ENCODE measurements around the gene RADIL.
"Not testable (repeated sequence)": the region's sequence is repeated elsewhere in the genome, so short reads cannot be mapped to it uniquely, and the experiment has no call there.

The RADIL gene

DNA sequence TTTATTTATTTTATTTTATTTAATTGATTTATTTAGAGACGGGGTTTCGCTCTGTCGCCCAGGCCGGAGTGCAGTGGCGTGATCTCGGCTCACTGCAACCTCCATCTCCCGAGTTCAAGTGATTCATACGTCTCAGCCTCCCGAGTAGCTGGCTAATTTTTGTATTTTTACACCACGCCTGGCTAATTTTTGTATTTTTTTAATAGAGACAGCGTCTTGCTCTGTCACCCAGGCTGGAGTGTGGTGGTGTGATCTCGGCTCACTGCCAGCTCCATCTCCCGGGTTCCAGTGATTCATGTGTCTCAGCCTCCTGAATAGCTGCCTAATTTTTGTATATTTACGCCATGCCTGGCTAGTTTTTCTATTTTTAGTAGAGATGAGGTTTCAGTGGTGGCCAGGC is 73.8 kb downstream of the RADIL start:
- no peak for DNase-seq (ENCODE audit: low read depth in 2 of 3, low spot score in 2 of 3)

DNA sequence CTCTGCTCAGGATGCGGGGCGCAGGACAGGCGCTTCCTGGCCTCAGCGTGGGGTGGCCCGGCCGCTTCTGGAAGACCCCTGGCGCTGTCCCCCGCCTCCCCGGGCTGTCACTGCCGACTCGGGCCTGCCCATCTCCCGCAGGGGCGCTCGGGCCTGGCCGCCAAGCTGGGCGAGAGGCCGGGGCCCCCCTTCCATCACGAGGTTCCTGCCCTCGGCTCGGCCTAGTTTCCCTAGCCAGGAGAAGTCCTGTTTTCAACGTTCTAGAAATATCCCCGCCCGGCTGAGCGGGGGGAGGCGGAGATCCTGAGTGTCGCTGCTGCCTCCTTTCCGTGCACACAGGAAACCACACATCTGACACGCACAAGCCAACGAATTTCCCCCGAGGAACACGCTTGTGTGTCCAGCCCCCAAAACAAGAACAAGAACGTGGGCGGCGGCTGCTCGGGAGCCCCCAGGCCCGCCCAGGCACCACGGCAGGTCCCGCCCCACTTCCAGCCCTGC is 74.4 kb downstream of the RADIL start:
- DNase-seq (ENCODE audit: low read depth in 2 of 3, low spot score in 2 of 3) = no peak

DNA sequence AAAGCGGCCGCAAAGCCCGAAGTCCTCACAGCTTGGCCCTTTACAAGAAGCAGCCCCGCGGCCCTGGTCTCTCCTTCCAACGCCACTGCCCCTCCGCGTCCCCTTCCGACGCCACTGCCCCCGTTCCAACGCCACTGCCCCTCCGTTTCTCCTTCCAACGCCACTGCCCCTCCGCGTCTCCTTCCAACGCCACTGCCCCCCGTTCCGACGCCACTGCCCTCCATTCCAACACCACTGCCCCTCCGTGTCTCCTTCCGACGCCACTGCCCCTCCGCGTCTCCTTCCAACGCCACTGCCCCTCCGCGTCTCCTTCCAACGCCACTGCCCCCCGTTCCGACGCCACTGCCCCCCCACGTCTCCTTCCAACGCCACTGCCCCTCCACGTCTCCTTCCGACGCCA is 75.0 kb downstream of the RADIL start:
- no peak for DNase-seq (ENCODE audit: low read depth in 2 of 3, low spot score in 2 of 3)

DNA sequence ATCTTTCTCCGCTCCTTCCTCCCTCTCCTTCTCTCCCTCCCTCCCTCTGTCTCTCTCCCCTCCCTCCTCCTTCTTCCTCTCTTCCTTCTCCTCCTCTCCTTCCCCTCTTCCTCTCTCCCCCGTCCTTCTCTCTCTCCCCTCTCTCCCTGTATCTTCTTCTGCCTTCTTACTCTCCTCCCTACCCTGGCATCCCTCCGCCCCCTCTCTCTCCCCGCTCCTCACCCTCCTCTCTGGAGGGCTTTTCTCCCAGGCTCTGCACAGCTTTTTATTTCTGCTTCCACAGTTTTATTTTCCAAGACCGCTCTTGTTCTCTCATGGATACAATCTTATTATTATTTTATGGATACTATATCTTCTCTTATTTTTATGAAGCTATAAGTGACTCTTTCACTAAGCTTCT is 75.5 kb downstream of the RADIL start:
- DNase-seq (ENCODE audit: low read depth in 2 of 3, low spot score in 2 of 3) = no peak

DNA sequence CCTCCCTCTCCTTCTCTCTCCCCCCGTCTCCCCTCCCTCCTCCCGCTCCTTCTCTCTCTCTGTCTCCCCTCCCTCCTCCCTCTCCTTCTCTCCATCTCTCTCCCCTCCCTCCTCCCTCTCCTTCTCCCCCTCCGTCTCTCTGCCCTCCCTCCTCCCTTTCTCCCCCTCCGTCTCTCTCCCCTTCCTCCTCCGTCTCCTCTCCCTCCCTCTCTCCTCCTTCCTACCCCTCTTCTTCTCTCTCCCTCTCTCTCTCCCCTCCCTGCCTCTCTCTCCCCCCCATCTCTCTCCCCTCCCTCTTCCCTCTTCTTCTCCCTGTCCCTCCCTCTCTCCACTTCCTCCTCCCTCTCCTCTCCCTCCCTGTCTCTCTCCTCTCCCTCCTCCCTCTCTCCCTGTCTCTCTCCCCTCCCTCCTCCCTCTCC is 75.9 kb downstream of the RADIL start:
- DNase-seq (ENCODE audit: low read depth in 2 of 3, low spot score in 2 of 3) = no peak

DNA sequence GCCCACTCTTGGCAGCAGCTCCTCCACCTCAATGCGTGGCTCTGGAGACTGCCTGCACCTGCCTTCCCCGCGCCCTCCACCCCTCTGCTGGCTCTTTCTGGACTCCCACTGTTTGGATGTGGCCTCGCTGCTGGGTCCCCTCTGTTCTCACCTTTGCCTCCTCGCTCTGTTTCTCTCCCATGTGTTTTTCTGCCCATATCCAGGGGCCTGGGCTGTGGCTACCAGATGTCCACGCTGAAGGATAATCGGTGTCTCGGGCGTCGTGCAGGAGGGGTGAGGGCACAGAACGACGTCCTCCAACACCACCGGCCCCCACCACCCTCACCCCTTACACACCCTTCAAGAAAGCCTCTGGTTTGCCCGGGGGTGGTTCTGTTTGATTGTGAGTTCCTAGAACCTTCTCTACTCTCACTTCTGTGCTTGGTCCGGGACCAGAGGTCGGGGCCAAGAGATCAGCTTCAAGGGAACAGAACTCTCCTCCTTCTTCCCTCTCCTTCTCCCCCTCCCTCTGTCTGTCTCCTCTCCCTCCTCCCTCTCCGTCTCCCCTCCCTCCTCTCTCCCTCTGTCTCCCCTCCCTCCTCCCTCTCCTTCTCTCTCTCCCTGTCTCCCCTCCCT is 76.4 kb downstream of the RADIL start:
- no peak for DNase-seq (ENCODE audit: low read depth in 2 of 3, low spot score in 2 of 3)

DNA sequence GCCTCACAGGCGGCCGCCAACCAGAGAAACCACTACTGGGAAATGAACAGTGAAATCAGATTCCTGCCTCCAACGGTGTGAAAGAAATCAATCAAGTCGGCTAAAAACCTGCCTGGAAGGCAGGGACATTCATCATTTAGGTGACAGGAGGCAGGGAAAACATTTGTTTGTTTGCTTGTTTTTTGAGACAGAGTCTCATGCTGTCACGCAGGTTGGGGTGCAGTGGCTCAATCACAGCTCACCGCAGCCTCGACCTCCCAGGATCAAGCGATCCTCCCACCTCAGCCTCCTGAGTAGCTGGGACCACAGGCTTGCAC is 77.6 kb downstream of the RADIL start:
- DNase-seq (ENCODE audit: low read depth in 2 of 3, low spot score in 2 of 3) = no peak

DNA sequence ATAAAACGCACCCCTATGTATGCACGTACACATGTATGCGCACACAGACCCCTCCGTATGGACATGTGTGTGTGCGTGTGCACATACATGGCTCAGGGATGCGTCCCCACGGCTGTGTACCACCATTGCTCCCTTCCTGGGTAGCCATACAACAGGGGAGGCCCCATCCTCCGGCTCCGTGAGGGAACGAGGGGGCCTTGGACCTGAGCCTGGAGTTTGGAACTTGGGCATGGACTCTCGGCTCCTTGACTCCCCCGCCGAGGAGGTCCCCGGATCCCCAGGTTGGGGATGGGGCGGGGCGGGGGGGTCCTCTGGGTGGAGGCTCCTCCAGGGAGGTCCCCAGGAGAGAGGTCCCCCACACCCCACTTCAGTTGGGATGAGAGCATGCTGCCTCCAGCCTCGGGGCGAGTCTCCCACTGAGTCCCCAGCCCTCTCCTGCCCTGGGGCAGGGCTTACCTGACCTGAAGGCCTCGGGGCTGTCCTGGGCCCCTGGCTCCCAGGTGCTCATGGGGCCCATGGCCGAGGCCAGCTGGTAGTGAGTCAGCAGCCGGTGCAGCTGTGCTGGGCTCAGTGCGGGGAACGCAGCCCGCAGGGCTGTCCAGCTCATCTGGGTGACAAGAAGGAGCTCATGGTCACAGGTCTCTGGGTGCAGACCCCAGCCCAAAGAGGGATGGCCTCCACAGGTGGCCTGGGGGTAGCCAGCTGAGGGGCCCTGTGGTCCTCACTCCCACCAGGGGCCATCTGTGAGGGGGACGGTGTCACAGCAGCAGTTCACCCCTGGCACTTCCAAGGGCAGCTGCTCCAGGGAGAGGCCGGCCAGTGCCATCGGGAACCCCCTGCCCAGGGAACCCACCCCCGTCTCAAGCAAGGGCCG is 78.2 kb downstream of the RADIL start:
- DNase-seq (ENCODE audit: low read depth in 2 of 3, low spot score in 2 of 3) = no peak

DNA sequence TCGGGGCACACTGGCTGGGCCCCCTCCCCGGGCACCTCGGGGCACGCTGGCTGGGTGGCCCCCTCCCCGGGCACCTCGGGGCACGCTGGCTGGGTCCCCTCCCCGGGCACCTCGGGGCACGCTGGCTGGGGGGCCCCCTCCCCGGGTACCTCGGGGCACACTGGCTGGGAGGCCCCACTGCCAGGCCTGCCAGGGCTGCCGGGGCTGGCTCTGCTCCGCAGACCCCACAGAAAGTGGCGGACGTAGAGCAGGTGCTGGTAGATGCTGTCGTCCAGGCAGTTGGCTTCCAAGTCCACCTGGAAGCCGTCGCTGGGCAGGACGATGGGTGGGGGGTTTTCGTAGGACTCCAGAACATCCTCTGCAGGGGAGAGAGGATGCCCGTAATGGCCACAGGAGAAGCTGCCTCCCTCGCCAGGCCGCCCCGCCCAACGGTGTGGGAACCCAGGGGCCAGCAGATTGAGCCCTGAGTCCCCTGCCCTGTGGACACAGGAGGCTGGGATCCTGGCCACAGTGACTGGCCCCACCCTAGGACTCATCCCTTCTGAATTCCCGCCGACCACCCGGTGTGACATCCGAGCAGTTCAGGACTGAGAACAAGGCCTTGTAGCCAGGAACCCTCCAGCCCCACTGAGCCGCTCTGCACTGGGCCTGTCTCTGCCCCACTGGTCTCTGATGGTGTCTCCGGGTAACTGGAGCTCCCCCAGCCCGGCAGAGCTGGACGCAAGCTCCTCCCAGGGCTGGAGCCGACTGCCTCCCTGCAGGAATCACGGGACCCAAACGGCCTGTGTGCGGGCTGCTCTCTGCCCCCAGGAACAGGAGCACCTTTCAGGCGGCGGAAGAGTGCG is 79.9 kb downstream of the RADIL start:
- DNase-seq (ENCODE audit: low read depth in 2 of 3, low spot score in 2 of 3) = no peak

DNA sequence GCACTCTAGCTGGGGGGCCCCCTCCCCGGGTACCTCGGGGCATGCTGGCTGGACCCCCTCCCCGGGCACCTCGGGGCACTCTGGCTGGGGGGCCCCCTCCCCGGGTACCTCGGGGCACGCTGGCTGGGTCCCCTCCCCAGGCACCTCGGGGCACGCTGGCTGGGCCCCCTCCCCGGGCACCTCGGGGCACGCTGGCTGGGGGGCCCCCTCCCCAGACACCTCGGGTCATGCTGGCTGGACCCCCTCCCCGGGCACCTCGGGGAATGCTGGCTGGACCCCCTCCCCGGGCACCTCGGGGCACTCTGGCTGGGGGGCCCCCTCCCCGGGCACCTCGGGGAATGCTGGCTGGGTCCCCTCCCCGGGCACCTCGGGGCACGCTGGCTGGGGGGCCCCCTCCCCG is 80.9 kb downstream of the RADIL start:
- DNase-seq (ENCODE audit: low read depth in 2 of 3, low spot score in 2 of 3) = not testable (repeated sequence)

DNA sequence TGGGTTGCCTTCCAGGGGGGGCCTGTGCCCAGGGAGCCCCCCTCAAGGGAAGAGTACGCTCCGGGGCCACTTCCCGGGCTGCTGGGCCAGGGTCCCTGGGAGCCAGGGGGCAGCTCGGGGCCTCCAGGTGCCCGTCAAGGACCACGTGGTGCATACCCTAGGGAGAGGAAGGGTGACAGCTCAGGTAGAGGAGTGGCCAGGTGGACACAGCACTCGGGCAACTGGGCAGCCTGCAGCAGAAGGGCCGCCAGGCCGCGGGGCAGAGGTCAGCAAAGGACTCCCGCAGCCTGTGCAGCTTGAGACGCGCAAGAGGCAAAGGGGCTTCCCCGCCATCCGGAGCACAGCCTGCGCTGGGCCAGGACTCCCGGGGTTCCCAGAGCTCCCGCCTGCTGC is 81.7 kb downstream of the RADIL start:
- no peak for DNase-seq (ENCODE audit: low read depth in 2 of 3, low spot score in 2 of 3)

DNA sequence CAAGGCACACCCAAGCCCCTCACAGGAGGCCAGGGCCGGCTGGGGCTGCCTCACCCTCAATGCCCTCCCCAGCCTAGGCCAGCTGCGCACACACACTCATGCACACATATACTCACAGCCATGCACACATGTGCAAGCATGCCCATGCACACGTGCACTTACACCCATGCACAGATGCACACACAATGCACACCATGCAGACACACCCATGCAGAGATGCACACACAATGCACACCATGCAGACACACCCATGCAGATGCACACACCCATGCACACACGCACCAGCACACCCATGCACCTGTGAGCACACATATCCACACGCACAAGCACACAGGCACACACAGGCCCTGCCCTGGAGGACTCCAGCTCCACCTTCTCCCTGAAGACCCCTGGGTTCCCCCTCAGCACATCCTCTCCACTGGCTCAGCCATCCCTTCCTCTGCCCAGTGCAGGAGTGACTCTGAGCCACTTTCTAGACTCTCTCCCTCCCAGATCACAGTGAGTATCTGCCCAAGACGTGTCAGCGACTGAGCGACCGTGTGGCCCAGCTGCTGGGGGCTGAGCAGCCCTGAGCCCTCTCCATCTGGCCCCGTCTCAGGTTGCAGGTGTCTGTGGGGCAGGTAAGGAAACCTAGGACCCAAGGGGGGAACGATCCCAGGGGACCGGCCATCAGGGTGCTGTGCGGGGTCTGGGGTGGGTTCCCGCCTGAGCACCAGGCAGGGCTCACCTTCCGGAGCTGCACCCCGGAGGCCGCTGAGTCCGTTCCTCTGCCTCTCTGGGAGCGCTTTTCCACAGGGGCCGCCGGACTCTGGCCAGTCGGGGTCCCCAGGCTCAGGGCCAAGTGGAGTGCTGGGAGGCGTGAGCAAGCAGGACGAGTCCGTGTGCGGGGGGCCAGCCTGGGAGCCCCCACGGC is 82.3 kb downstream of the RADIL start:
- no peak for DNase-seq (ENCODE audit: low read depth in 2 of 3, low spot score in 2 of 3)

DNA sequence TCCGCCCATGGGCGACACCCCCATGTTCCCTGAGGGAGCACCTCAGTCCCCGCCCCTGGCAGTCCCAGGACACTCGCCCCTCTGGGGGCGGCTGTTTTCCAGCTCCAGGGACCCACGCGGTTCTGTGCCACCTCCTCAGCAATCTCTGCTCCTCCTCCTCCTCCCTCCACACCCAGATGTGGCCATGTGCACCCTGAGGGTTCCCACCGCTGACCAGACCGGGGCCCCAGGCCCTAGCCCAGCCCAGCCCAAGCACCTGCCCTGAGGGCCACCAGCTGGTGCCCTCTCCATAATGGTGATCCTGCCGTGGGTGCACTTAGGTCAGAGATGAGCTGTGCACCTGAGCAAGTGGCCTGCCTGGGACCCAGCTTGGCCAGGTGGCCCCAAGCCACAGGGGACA is 83.0 kb downstream of the RADIL start:
- DNase-seq (ENCODE audit: low read depth in 2 of 3, low spot score in 2 of 3) = no peak

DNA sequence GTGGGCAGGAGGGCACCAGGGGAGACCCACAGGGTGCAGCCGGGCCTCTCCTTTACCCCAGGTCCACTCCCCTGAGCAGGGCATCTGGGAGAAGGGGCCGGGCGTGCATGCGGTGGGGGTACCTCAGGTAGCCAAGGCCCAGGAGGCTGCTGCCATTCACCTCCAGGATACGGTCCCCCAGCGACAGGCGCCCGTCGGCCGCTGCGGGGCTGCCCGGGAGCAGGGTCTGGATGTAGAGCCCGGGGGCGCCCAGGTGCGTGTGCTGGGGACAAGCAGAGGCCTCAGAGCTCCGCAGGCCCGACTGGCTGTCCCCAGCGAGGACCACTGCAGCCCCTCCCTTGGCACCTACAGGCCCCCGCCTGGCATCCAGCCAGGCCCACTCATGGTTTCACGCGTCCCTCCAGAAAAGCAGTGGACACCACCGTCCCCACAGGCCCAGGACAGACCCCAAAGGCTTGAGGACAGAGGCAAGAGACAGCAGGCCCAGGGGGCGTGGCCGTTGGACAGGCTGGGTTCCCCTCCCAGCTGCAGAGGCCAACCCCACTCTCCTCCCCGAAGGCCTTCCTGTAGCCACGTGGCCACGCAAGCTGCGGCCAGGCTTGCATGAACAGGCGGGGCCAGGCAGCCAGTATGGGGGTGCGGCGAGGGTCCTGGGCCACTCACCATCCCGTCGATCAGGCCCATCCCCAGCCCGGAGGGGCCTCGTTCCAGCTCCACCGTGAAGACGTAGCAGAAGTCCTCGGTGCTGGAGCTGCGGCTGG is 83.8 kb downstream of the RADIL start:
- no peak for DNase-seq (ENCODE audit: low read depth in 2 of 3, low spot score in 2 of 3)

DNA sequence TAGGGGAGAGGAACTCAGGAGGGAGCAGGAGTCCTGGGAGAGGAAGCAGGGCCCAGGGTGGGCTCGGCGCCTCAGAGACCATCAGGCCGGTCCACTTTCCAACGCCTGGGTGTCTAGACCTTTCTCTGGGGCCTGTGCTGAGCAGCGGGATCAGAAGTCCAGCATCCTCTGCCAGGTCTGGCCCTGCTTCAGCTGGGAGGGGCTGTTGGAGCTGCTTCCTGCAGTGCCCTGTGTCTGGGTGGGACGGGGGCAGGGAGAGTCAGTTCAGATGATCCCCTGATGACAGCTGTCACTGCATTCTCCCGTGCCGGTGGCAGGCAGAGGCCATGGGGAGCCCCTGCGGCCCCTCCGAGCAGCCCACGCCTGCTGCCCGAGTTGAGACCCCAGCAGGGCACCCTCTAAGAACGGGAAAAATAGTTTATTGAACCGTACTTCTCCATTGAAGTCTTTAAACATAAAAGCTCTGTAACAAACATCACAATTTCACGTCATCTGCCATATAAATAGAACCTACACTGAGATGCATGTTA is 84.7 kb downstream of the RADIL start:
- DNase-seq (ENCODE audit: low read depth in 2 of 3, low spot score in 2 of 3) = no peak

DNA sequence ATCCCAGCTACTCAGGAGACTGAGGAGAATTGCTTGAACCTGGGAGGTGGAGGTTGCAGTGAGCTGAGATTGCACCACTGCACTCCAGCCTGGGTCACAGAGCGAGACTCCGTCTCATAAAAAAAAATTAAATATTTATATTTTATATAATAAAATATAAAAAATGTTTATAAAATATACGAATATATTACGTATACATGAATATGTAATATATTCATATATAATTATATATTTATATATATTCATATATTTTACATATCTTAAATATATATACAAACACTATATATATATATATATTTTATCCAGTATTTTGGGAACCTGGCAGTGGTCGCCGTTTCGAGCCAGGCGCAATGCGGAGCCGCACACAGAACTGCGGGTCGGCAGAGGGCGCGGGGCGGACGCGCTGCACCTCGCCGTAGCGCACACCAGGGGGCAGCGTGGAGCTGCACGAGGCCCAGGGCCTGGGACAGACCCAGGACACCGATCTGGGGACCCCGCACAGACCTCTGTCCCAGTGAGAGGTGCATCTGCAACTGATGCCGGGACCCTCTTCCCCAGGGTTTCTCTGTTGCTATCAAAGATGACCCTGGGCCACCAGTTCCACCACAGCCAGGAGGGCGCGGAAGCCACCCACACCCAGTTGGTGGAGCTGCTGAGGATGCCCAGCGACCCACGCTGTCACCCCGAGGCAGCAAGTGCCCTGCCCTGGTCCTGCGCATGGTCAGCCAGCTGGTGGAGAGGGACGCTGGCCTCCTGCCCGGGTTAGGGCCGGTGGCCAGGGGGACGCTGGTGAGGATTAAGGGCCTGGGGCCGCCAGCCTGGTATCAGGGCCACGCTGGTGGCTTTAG is 85.4 kb downstream of the RADIL start:
- peak; percentile 36 to 51 (median 49) for DNase-seq (ENCODE audit: low read depth in 2 of 3, low spot score in 2 of 3)

DNA sequence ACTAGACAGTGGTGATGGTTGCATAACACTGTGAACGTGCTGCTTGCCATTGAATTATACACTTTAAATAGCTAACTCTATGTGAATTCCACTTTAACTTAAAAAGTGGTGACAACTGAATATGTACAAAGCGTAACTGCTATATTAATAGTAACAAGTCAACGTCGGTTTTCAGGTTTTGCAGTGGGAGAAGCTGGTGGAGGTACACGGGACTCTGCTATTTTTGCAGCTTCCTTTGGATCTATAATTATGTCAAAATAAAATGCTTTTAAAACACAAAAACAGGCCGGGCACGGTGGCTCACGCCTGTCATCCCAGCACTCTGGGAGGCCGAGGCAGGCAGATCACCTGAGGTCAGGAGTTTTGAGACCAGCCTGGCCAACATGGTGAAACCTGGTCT is 87.1 kb downstream of the RADIL start:
- DNase-seq (ENCODE audit: low read depth in 2 of 3, low spot score in 2 of 3) = no peak

DNA sequence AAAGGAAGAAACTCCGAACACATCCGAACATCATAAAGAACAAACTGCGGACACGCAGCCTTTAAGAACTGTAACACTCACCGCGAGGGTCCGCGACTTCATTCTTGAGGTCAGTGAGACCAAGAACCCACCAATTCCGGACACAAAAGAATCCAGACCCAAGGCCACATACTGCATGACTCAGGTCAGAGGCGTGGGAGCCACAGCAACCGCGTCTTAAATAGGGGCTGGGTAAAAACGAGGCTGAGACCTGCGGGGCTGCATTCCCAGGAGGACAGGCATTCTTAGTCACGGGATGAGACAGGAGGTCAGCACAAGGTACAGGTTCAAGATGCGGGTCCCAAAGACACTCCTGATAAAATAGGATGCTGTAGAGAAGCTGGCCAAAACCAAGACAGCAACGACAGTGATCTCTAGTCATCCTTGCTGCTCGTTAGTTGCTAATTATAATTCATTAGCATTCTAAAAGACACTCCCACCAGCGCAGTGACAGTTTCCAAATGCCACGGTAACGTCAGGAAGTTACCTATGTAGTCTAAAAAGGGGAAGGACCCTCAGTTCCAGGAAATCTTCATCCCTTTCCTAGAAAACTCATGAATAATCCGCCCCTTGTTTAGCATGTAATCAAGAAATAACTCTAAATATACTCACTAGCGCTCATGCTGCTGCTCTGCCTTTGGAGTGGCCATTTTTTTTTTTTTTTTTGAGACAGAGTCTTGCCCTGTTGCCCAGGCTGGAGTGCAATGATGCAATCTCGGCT is 88.7 kb downstream of the RADIL start:
- DNase-seq (ENCODE audit: low read depth in 2 of 3, low spot score in 2 of 3) = no peak

Data from activated CD8-positive, alpha-beta memory T cell treated with anti-CD3 and anti-CD28 coated beads for 48 hours (primary cell).